CD4-positive, alpha-beta T cell treated with Interferon gamma for 1 hour (primary cell): ENCODE measurements around the gene NPR2.

Source experiments
- DNase-seq: peaks from one replicate; pipeline ENCODE4 v3.0.0-alpha.2; 2020

NPR2 gene

GRCh38 chr9:35834260-35835215, 43.1 kb downstream of the NPR2 start:
- DNase-seq, result no peak

GRCh38 chr9:35835216-35835632, 43.8 kb downstream of the NPR2 start:
- no peak for DNase-seq

- no peak for DNase-seq
Observed at GRCh38 chr9:35835766-35836165, 44.4 kb downstream of the NPR2 start.

GRCh38 chr9:35836595-35836994, 45.2 kb downstream of the NPR2 start:
- no peak for DNase-seq

- no peak for DNase-seq
Observed at GRCh38 chr9:35839926-35840325, 48.5 kb downstream of the NPR2 start.

- DNase-seq, result no peak
Observed at GRCh38 chr9:35840881-35841644, 49.7 kb downstream of the NPR2 start.

- DNase-seq, result no peak
Observed at GRCh38 chr9:35841645-35841900, 50.2 kb downstream of the NPR2 start.

- DNase-seq, result no peak
Observed at GRCh38 chr9:35842020-35842745, 50.8 kb downstream of the NPR2 start.

GRCh38 chr9:35842795-35843194, 51.4 kb downstream of the NPR2 start:
- DNase-seq, result peak; percentile 22

- peak; percentile 56 for DNase-seq
Observed at GRCh38 chr9:35844628-35845270, 53.4 kb downstream of the NPR2 start.

- no peak for DNase-seq
Observed at GRCh38 chr9:35845824-35846771, 54.7 kb downstream of the NPR2 start.

- DNase-seq, result no peak
Observed at GRCh38 chr9:35847792-35848572, 56.6 kb downstream of the NPR2 start.

GRCh38 chr9:35852267-35852815, 61.0 kb downstream of the NPR2 start:
- no peak for DNase-seq

GRCh38 chr9:35852876-35853865, 61.8 kb downstream of the NPR2 start:
- DNase-seq, result no peak

- DNase-seq, result no peak
Observed at GRCh38 chr9:35854091-35854762, 62.8 kb downstream of the NPR2 start.

- DNase-seq, result no peak
Observed at GRCh38 chr9:35856206-35856605, 64.8 kb downstream of the NPR2 start.

GRCh38 chr9:35856882-35857281, 65.5 kb downstream of the NPR2 start:
- no peak for DNase-seq

- no peak for DNase-seq
Observed at GRCh38 chr9:35858458-35858857, 67.1 kb downstream of the NPR2 start.
